ENCODE measurements around the gene HAND2.

The HAND2 gene

GRCh38 chr4:173536808-173537429 is 6.9 kb upstream of the HAND2 start:
- DNase-seq (ENCODE audit: low spot score), result no peak

- no peak for DNase-seq (ENCODE audit: low spot score)
Measured at GRCh38 chr4:173535957-173536356, 5.9 kb upstream of the HAND2 start.

GRCh38 chr4:173535165-173535902 is 5.3 kb upstream of the HAND2 start:
- no peak for DNase-seq (ENCODE audit: low spot score)

GRCh38 chr4:173534434-173534833 is 4.4 kb upstream of the HAND2 start:
- no peak for DNase-seq (ENCODE audit: low spot score)

- DNase-seq (ENCODE audit: low spot score), result no peak
Measured at GRCh38 chr4:173532725-173533511, 2.9 kb upstream of the HAND2 start.

- no peak for DNase-seq (ENCODE audit: low spot score)
Measured at GRCh38 chr4:173531086-173531965, 1.3 kb upstream of the HAND2 start.

- DNase-seq (ENCODE audit: low spot score), result no peak
Measured at GRCh38 chr4:173530326-173531085, 477 bp upstream of the HAND2 start.

GRCh38 chr4:173528378-173529321 is 1.4 kb downstream of the HAND2 start:
- no peak for DNase-seq (ENCODE audit: low spot score)

- DNase-seq (ENCODE audit: low spot score), result no peak
Measured at GRCh38 chr4:173527103-173527891, 2.7 kb downstream of the HAND2 start.

- no peak for DNase-seq (ENCODE audit: low spot score)
Measured at GRCh38 chr4:173526724-173527102, 3.3 kb downstream of the HAND2 start.

- no peak for DNase-seq (ENCODE audit: low spot score)
Measured at GRCh38 chr4:173526027-173526482, 4.0 kb downstream of the HAND2 start.

GRCh38 chr4:173525118-173526011 is 4.7 kb downstream of the HAND2 start:
- DNase-seq (ENCODE audit: low spot score), result no peak

GRCh38 chr4:173524218-173525117 is 5.6 kb downstream of the HAND2 start:
- no peak for DNase-seq (ENCODE audit: low spot score)

GRCh38 chr4:173522951-173523395 is 7.1 kb downstream of the HAND2 start:
- DNase-seq (ENCODE audit: low spot score), result no peak

- no peak for DNase-seq (ENCODE audit: low spot score)
Measured at GRCh38 chr4:173522160-173522950, 7.7 kb downstream of the HAND2 start.

Data from putamen (tissue), 1 donor.